IPS-15b (cell line): Measurements from ENCODE around the gene ZDHHC18.
"Not testable (repeated sequence)": the region's sequence is repeated elsewhere in the genome, so short reads cannot be mapped to it uniquely, and the experiment has no call there.

Source experiments
- H3K27me3 ChIP-seq: one replicate; pipeline ENCODE4 v1.6.1; 2013; ENCODE audit warnings: low read length; ENCODE audit not compliant: control insufficient read depth, insufficient read depth
- H3K36me3 ChIP-seq: one replicate; pipeline ENCODE4 v1.6.1; 2013; ENCODE audit warnings: low read length; ENCODE audit not compliant: control insufficient read depth, insufficient read depth
- H3K4me1 ChIP-seq: one replicate; pipeline ENCODE4 v1.6.1; 2013; ENCODE audit warnings: mild to moderate bottlenecking, low read length; ENCODE audit not compliant: control insufficient read depth, insufficient read depth
- H3K4me3 ChIP-seq: one replicate; pipeline ENCODE4 v1.5.1; 2013; ENCODE audit warnings: low read depth, low read length
- H3K9ac ChIP-seq: one replicate; pipeline ENCODE4 v1.6.1; 2013; ENCODE audit warnings: low read depth, mild to moderate bottlenecking, low read length
- H3K9me3 ChIP-seq: one replicate; pipeline ENCODE4 v1.6.1; 2013; ENCODE audit warnings: mild to moderate bottlenecking, low read length; ENCODE audit not compliant: control insufficient read depth, insufficient read depth

Gene ZDHHC18

DNA sequence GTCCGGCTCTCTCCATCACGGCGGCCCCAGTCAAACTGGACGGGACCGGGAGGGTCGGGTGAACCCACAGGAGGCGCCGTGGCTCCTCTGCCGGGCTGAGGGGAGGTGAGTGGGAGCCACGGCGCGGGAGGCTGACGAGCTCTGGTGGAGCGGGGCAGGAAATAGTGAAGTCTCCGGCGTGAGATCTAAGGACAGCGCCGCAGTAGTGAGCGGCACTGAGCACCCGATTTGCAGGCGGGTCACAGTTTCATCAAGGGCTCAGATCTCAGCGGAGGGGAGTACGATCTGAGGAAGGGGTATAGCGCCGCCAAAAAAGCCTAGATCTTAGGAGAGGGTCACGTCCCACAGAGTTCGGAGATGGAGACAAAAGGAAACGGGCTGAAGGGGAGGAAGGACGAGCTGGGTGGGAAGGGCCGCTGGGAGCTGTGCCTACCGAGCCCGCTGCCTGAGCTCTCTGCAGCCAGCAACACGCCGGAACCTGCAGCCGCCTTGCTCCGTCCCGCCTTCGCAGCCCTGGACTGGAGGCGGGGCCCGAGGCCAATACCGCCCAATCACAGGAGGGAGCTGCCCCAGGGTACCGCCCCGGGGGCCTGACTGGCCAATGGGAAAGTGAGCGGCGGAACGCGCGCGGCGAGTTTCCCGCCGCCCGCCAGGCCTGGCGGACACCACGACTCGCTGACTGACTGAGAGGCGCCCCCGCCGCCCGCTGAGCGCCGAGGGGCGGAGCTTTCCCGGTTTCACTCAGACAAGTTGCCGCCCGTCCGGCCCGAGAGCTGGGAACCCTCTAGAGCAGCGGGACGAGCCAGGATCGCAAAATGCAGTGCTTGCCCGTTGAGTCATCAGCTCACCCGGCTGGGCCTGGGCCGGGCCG is 38.4 kb downstream of the ZDHHC18 start:
- H3K36me3 ChIP-seq = no peaks in the 10 kb centered on the region
- H3K27me3 ChIP-seq = peaks cover 11% of the 10 kb centered on the region
- no peaks in the 10 kb centered on the region for H3K9me3 ChIP-seq
- H3K4me1 ChIP-seq = peaks cover 8% of the 10 kb centered on the region
- H3K4me3 ChIP-seq = peak overlapping the region; percentile 81
- H3K9ac ChIP-seq = peak overlapping the region; percentile 70

DNA sequence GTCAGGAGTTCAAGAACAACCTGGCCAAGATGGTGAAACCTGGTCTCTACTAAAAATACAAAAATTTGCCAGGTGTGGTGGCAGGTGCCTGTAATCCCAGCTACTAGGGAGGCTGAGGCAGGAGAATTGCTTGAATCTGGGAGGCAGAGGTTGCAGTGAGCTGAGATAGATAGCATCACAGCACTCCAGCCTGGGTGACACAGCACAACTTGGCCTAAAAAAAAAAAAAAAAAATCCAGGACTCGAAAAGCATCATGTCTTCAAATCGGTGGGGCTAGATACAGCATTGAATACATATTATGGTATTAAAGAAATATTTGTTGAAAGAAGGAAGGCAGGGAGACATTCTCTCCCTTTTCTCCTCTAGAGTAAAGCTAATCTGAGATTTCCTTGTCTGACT is 46.6 kb downstream of the ZDHHC18 start:
- not testable (repeated sequence) for H3K4me1 ChIP-seq, H3K4me3 ChIP-seq, H3K9me3 ChIP-seq

GRCh38 chr1:26874896-26875295 is 48.4 kb downstream of the ZDHHC18 start:
- Histone ChIP-seq H3K9ac (no peak overlapping the region), H3K9me3 (no peaks in the 10 kb centered on the region), H3K4me1 (no peaks in the 10 kb centered on the region), H3K4me3 (no peak overlapping the region), H3K27me3 (no peaks in the 10 kb centered on the region), H3K36me3 (peaks cover 11% of the 10 kb centered on the region)

More for the DNA sequence above, 46.6 kb downstream of the ZDHHC18 start:
- not testable (repeated sequence) for H3K36me3 ChIP-seq, H3K27me3 ChIP-seq, H3K9ac ChIP-seq

DNA sequence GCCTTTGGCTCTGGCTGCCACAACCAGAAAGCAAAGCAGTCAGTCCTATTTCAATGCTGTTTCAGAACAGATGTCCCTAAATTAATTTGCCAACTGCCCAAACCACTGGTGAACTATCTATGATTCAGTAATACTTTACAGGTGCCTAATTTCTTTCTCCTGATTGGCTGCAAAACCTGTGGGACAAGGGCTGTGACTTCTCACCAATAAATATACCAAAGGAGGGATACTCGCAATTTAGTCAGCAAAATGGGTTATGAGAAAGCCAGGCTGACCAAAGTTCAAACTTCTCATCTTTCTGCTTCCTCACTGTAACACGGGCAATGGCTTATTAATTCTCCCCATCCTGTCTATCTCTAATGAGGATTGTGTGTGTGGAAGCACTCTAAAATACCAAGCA is 50.8 kb downstream of the ZDHHC18 start:
- Histone ChIP-seq H3K4me3 (no peak overlapping the region), H3K9ac (no peak overlapping the region), H3K4me1 (no peaks in the 10 kb centered on the region), H3K9me3 (no peaks in the 10 kb centered on the region), H3K36me3 (peaks cover 14% of the 10 kb centered on the region), H3K27me3 (no peaks in the 10 kb centered on the region)

DNA sequence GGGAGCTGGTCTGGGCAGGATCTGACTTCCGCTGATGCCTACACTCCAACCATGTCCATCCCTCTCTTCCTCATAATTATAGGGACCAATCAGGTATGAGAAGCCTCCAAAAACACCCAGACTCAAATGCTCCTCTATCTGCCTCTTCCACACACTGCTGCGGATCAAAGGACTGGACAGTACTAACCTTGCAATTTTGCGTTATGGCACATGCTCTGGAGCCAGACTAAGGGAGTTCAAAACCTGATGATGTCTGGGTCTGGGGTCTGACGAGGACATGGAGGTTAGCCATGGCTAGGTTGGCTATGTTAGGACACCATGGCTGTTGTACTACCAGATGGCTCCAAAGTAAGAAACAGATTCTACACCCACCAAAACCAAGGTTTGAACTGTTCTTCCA is 53.3 kb downstream of the ZDHHC18 start:
- Histone ChIP-seq H3K36me3 (peaks cover 26% of the 10 kb centered on the region), H3K4me1 (no peaks in the 10 kb centered on the region), H3K27me3 (no peaks in the 10 kb centered on the region), H3K9me3 (no peaks in the 10 kb centered on the region), H3K4me3 (no peak overlapping the region), H3K9ac (no peak overlapping the region)

DNA sequence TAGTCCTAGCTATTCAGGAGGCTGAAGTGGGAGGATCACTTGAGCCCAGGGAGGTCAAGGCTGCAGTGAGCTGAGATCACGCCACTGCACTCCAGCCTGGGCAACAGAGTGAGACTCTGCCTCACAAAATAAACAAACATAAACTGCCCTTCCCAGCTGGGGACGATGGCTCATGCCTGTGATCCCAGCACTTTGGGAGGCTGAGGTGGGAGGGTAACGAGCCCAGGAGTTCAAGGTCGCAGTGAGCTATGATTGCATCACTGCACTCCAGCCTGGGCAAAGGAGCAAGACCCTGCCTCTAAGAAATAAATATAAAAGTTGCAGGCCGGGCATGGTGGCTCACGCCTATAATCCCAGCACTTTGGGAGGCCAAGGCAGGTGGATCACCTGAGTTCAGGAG is 55.1 kb downstream of the ZDHHC18 start:
- not testable (repeated sequence) for H3K9ac ChIP-seq, H3K27me3 ChIP-seq, H3K4me1 ChIP-seq, H3K4me3 ChIP-seq, H3K9me3 ChIP-seq
- peaks cover 36% of the 10 kb centered on the region for H3K36me3 ChIP-seq

- no peaks in the 10 kb centered on the region for H3K27me3 ChIP-seq
- no peaks in the 10 kb centered on the region for H3K4me1 ChIP-seq
- peaks cover 31% of the 10 kb centered on the region for H3K36me3 ChIP-seq
- no peaks in the 10 kb centered on the region for H3K9me3 ChIP-seq
- H3K4me3 ChIP-seq = no peak overlapping the region
- H3K9ac ChIP-seq = no peak overlapping the region
Measured at GRCh38 chr1:26882696-26883463, 56.4 kb downstream of the ZDHHC18 start.

DNA sequence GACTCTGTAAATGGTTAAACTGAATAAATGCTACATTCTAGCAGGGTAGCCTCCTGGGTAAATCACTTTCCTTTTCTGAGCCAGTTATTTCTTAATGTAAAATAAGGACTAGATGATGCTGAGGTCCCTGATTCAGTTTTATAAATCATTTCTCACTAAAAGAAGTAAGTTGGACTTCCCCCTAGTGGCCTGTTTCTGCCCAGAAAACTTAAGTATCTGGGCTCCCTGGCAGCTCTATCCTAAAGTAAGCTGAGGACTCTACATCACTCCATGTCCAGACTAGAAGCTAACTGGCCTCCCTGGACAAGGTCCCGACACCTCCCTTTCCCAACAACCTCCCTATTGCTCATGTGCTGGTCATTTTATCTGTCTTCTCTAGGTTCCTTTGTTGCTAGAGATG is 60.6 kb downstream of the ZDHHC18 start:
- Histone ChIP-seq H3K36me3 (peaks cover 26% of the 10 kb centered on the region), H3K27me3 (no peaks in the 10 kb centered on the region), H3K9me3 (no peaks in the 10 kb centered on the region), H3K4me1 (peaks cover 4% of the 10 kb centered on the region), H3K9ac (no peak overlapping the region), H3K4me3 (no peak overlapping the region)

DNA sequence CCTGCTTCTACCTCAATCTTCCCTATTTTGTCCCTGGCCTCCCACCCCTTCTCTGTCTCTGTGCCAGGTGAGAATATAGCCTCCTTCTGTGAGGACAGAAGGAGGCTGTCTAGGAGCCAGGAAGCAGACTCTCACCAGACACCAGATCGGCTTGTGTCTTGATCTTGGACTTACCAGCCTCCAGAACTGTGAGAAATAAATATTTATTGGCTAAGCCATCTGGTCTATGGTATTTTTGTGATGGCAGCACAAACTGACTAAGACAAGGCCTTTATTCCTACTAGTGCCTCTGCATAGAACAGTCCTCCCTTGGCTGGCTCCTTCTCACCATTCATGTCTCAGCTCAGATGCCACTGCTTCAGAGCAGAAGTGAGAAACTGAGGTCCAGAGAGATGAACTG is 61.7 kb downstream of the ZDHHC18 start:
- Histone ChIP-seq H3K9me3 (no peaks in the 10 kb centered on the region), H3K4me1 (peaks cover 4% of the 10 kb centered on the region), H3K36me3 (peaks cover 28% of the 10 kb centered on the region), H3K4me3 (no peak overlapping the region), H3K27me3 (no peaks in the 10 kb centered on the region), H3K9ac (no peak overlapping the region)

GRCh38 chr1:26889551-26890466 is 63.3 kb downstream of the ZDHHC18 start, which contains the start of gene GPN2:
Gene GPN2, minus strand, starts transcription at chr1:26890283. Its CDS starts 187 bp downstream, at chr1:26890096.
- Histone ChIP-seq H3K9ac (peak within 1 kb of the TSS; percentile 93), H3K9me3 (no peaks in the 10 kb centered on the region), H3K4me3 (peak within 1 kb of the TSS; percentile 89), H3K4me1 (peaks cover 4% of the 10 kb centered on the region), H3K27me3 (no peaks in the 10 kb centered on the region), H3K36me3 (peaks cover 28% of the 10 kb centered on the region)

DNA sequence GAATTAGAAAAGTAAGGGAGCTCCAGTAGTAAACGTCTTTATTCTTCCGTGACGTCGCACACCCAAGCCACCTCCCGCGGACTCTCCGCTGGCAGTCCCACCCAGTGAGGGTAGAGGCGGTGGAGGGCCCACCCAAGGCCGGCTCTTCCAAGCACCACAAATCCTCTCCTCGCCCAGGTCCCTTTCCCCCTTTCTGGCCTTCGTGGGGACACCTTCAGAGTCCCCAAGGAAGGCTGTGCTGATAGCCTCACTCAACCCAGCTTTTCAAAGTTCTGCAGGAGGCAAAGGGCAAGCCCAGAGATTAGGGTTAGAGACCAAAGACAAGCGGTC is 63.9 kb downstream of the ZDHHC18 start:
- Histone ChIP-seq H3K4me3 (peak overlapping the region; percentile 89), H3K27me3 (no peaks in the 10 kb centered on the region), H3K4me1 (peaks cover 4% of the 10 kb centered on the region), H3K9me3 (no peaks in the 10 kb centered on the region), H3K36me3 (peaks cover 22% of the 10 kb centered on the region), H3K9ac (peak overlapping the region; percentile 93)
